K562 (cell line): ENCODE measurements around the gene SPON2. TPM values are rescaled to one million over a fixed set of nuclear protein-coding genes. Genes with fewer than 3 reads are reported as not detected.

ENCODE experiments used
- ARID1B ChIP-seq: fragments of 450-650 bp; IDR thresholded peaks from 2 replicates; pipeline ENCODE4 v1.6.1; 2016; ENCODE audit warnings: antibody characterized with exemption, mild to moderate bottlenecking, inconsistent platforms
- BCOR ChIP-seq: fragments of 450-650 bp; IDR thresholded peaks from 2 replicates; pipeline ENCODE4 v1.6.1; 2016
- BHLHE40 ChIP-seq: IDR thresholded peaks from 2 replicates; pipeline ENCODE4 v1.6.1; 2011; ENCODE audit warnings: low read length, improper control_type of control experiment
- JUNB ChIP-seq: fragments of 450-650 bp; formaldehyde crosslinking; conservative IDR thresholded peaks from 2 replicates; pipeline ENCODE4 v1.4.0; 2020; ENCODE audit warnings: mild to moderate bottlenecking
- MGA ChIP-seq: fragments of 450-650 bp; IDR thresholded peaks from 2 replicates; pipeline ENCODE4 v1.6.1; 2016; ENCODE audit warnings: mild to moderate bottlenecking, moderate library complexity
- SMARCA4 ChIP-seq: fragments of 450-650 bp; IDR thresholded peaks from 2 replicates; pipeline ENCODE4 v1.6.1; 2016
- ZNF668 ChIP-seq: fragments of 250-450 bp; sonication (Bioruptor Pico); IDR thresholded peaks from 2 replicates; pipeline ENCODE4 v1.8.0; 2022; ENCODE audit warnings: mild to moderate bottlenecking, inconsistent platforms
- polyA plus RNA-seq, 8 experiments: library from polyadenylated mRNA; depleted of rRNA in 4 of 8; stranded (reverse) in 5 of 8; unstranded in 3 of 8; fragments of >200 nt; fragmentation: Nextera tagmentation in 2 of 8; fragmentation: Illumina TruSeq in 1 of 8; extraction: Ambion mirVana in 2 of 8; extraction: Trizol in 1 of 8; gene quantifications; 2 replicates each; pipeline versions ENCODE4 v1.2.1 to v1.2.3, GENCODE V29; 2011 to 2014; ENCODE audit warnings: inconsistent platforms in 1 of 8, missing spikeins in 1 of 8
- total RNA-seq, 7 experiments: library from RNA; depleted of rRNA in 6 of 7; stranded (reverse); fragments of >200 nt in 6 of 7; fragmentation: Illumina TruSeq in 2 of 7; extraction: Trizol in 2 of 7; gene quantifications; 2 replicates each; pipeline versions ENCODE4 v1.2.1 to v1.2.3, GENCODE V29; 2011 to 2021; ENCODE audit warnings: low replicate concordance in 1 of 7

SPON2 gene
- total and polyA plus RNA-seq, 9 of the 15 experiments (the other 6 are each of a cell fraction or from before 2014, with no cell fraction given), result 0.21 to 2.2 (median 0.83) TPM

DNA sequence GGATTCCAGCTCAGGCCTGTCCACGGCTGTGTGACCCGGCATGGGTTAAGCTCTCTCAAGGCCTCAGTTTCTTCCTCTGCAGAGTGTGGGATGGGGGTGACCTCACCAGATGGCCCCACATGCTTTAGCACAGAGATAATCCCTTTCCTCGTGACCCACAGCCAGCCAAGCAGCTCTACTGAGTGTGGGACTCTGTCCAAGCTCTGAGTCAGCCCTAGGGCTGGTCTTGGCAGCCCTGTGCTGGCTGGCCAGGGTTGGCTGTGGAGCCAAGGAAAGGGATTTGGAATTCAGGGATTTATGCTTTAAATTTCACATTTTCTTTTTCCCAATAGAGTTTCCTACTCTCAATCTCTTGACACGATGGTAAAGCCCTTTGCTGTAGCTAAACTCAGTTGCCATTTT, 19.7 kb upstream of the SPON2 start (continued):
- TF ChIP-seq MGA (peak; percentile 47; the same call in 1 of the 2 replicates), ARID1B (peak; percentile 52), BHLHE40 (peak; percentile 71), BCOR (peak; percentile 43; the same call in 1 of the 2 replicates), SMARCA4 (peak; percentile 48; the same call in 1 of the 2 replicates), JUNB (no peak), ZNF668 (no peak)
